Measurements from ENCODE around the gene DMRT1.
A peak's percentile ranks its signal among the peaks of the same experiment; 100 is the strongest.
"Not testable (repeated sequence)": the region's sequence is repeated elsewhere in the genome, so short reads cannot be mapped to it uniquely, and the experiment has no call there.

DMRT1 gene

GRCh38 chr9:994005-994404 lies 152.5 kb downstream of the DMRT1 start:
- no peak for TF ChIP-seq CTCF (IDR thresholded peaks at IDR 0.05; ENCODE audit: low read depth, low read length)

GRCh38 chr9:995192-995591 lies 153.7 kb downstream of the DMRT1 start:
- no peak for TF ChIP-seq CTCF (IDR thresholded peaks at IDR 0.05; ENCODE audit: low read depth, low read length)
- DNase-seq (ENCODE audit: extremely low read depth, low read depth) = no peak

More at GRCh38 chr9:994005-994404, 152.5 kb downstream of the DMRT1 start:
- no peak for DNase-seq (ENCODE audit: extremely low read depth, low read depth)

GRCh38 chr9:995781-996180 lies 154.3 kb downstream of the DMRT1 start:
- no peak for TF ChIP-seq CTCF (IDR thresholded peaks at IDR 0.05; ENCODE audit: low read depth, low read length)
- no peak for DNase-seq (ENCODE audit: extremely low read depth, low read depth)

GRCh38 chr9:998299-999110 lies 157.0 kb downstream of the DMRT1 start:
- DNase-seq (ENCODE audit: extremely low read depth, low read depth) = not testable (repeated sequence)

GRCh38 chr9:1001838-1002237 lies 160.3 kb downstream of the DMRT1 start:
- no peak for DNase-seq (ENCODE audit: extremely low read depth, low read depth)
- TF ChIP-seq CTCF (IDR thresholded peaks at IDR 0.05; ENCODE audit: low read depth, low read length) = no peak

GRCh38 chr9:1002678-1003077 lies 161.2 kb downstream of the DMRT1 start:
- DNase-seq (ENCODE audit: extremely low read depth, low read depth) = no peak
- no peak for TF ChIP-seq CTCF (IDR thresholded peaks at IDR 0.05; ENCODE audit: low read depth, low read length)

GRCh38 chr9:1005043-1005667 lies 163.7 kb downstream of the DMRT1 start:
- DNase-seq (ENCODE audit: extremely low read depth, low read depth) = peak; percentile 11
- peak; percentile 63 for TF ChIP-seq CTCF (IDR thresholded peaks at IDR 0.05; ENCODE audit: low read depth, low read length)
